Measurements from ENCODE around the gene ACOT7. TPM values are rescaled to one million over a fixed set of nuclear protein-coding genes. Genes with fewer than 3 reads are reported as not detected.

Gene ACOT7
- total and polyA plus RNA-seq, 2 of the 13 experiments (the other 11 are each of a cell fraction or from before 2014, with no cell fraction given): 33.0 to 55.8 TPM

GRCh38 chr1:6350416-6351088 is 43.0 kb downstream of the ACOT7 start:
- ChIA-PET POLR2A (interaction anchor here (1.3 kb wide), 1 partner anchor 42 kb away, joined by 3 read pairs; no protein-coding TSS in a partner anchor), CTCF (ENCODE audit: low intra/inter-chr PET ratio, low total read pairs) (no interaction called here)
- Histone ChIP-seq H2AFZ (ENCODE audit: low read length) (no peak overlapping the region), H4K20me1 (ENCODE audit: insufficient read depth, low read length) (no peaks in the 10 kb centered on the region), H3K79me2 (ENCODE audit: insufficient read depth, low read length) (peaks cover 6% of the 10 kb centered on the region), H3K9me3 (ENCODE audit: low read length) (no peaks in the 10 kb centered on the region), H3K4me3 (replicated peaks in 1 of 3; ENCODE audit: insufficient read depth in 1 of 3, low read depth in 2 of 3, low read length in 3 of 3) (no peak overlapping the region), H3K27ac (ENCODE audit: extremely low read length, insufficient read depth, low read length) (no peak overlapping the region), H3K9ac (ENCODE audit: insufficient read depth, low read depth, low read length) (no peak overlapping the region), H3K4me1 (ENCODE audit: insufficient read depth, low read length) (peaks cover 42% of the 10 kb centered on the region), H3K36me3 (replicated peaks in 1 of 2; ENCODE audit: control insufficient read depth in 1 of 2, insufficient read depth in 2 of 2, low read length in 2 of 2) (peaks cover 3% of the 10 kb centered on the region in 2 experiments; a peak in 4 of 5 replicates), H3K27me3 (ENCODE audit: control insufficient read depth in 1 of 2, insufficient read depth in 2 of 2, low read length in 2 of 2) (no peaks in the 10 kb centered on the region), H3K4me2 (ENCODE audit: low read depth, low read length) (no peak overlapping the region)
- intact Hi-C loops (cut with micrococcal nuclease; ENCODE audit: unreplicated experiment) (no loop called here), in situ Hi-C loops (cut with HindIII; ENCODE audit: extremely low pct_ligation_motif_present, low pct_unique_long_range_greater_than_20kb) (loop anchor here (5.0 kb wide), 1 partner anchor 52 kb away; no protein-coding TSS in a partner anchor)
- no peak for FAIRE-seq
- no peak for DNase-seq (ENCODE audit: low spot score)
- 0 out of 2 replicates have a peak, but pooled peaks have one; percentile 47 for TF ChIP-seq HNRNPL (IDR thresholded peaks at IDR 0.05; ENCODE audit: low read depth, low read length)
- peak; percentile 48; the same call in 1 of the 2 replicates for TF ChIP-seq ZMYM3 (CRISPR knock-in tag; IDR thresholded peaks at IDR 0.05)
- TF ChIP-seq ZNF75D (CRISPR knock-in tag; IDR thresholded peaks at IDR 0.05; ENCODE audit: borderline replicate concordance): no peak
- TF ChIP-seq ZNF629 (CRISPR knock-in tag; conservative IDR thresholded peaks at IDR 0.05): peak; percentile 89
- no peak for TF ChIP-seq ZMYM4 (CRISPR knock-in tag; IDR thresholded peaks at IDR 0.05)
- WGBS (ENCODE audit: low lambda C conversion rate): 99% methylated on average over 8 of the region's 15 CpGs
- ATAC-seq: no peak
- BruUV-seq (replicated peaks): no TSS peak

- DNase-seq (ENCODE audit: low spot score): no peak
- Histone ChIP-seq H3K9me3 (ENCODE audit: low read length) (no peaks in the 10 kb centered on the region), H2AFZ (ENCODE audit: low read length) (no peak overlapping the region), H3K27ac (ENCODE audit: extremely low read length, insufficient read depth, low read length) (no peak overlapping the region), H3K4me2 (ENCODE audit: low read depth, low read length) (no peak overlapping the region), H3K4me3 (replicated peaks in 1 of 3; ENCODE audit: insufficient read depth in 1 of 3, low read depth in 2 of 3, low read length in 3 of 3) (no peak overlapping the region), H3K79me2 (ENCODE audit: insufficient read depth, low read length) (peaks cover 6% of the 10 kb centered on the region), H3K9ac (ENCODE audit: insufficient read depth, low read depth, low read length) (no peak overlapping the region), H3K36me3 (replicated peaks in 1 of 2; ENCODE audit: control insufficient read depth in 1 of 2, insufficient read depth in 2 of 2, low read length in 2 of 2) (peaks cover 3 to 5% of the 10 kb centered on the region in 2 experiments; a peak in 4 of 5 replicates), H4K20me1 (ENCODE audit: insufficient read depth, low read length) (no peaks in the 10 kb centered on the region), H3K27me3 (ENCODE audit: control insufficient read depth in 1 of 2, insufficient read depth in 2 of 2, low read length in 2 of 2) (no peaks in the 10 kb centered on the region), H3K4me1 (ENCODE audit: insufficient read depth, low read length) (peaks cover 31% of the 10 kb centered on the region)
- in situ Hi-C loops (cut with HindIII; ENCODE audit: extremely low pct_ligation_motif_present, low pct_unique_long_range_greater_than_20kb): no loop called here
- intact Hi-C loops (cut with micrococcal nuclease; ENCODE audit: unreplicated experiment): no loop called here
- ChIA-PET CTCF (ENCODE audit: low intra/inter-chr PET ratio, low total read pairs) (interaction anchor here (1.0 to 1.5 kb wide), 2 partner anchors 8 to 10 kb away, joined by 3 to 4 read pairs; no protein-coding TSS in a partner anchor), POLR2A (interaction anchor here (1.3 kb wide), 1 partner anchor 43 kb away, joined by 3 read pairs; no protein-coding TSS in a partner anchor)
- no peak for FAIRE-seq
- ATAC-seq: no peak
- BruUV-seq (replicated peaks): no TSS peak
- 99% methylated on average over 12 of the region's 18 CpGs for WGBS (ENCODE audit: low lambda C conversion rate)
- TF ChIP-seq ZKSCAN8 (CRISPR knock-in tag; IDR thresholded peaks at IDR 0.05; ENCODE audit: borderline replicate concordance) (no peak), ZGPAT (CRISPR knock-in tag; IDR thresholded peaks at IDR 0.05) (no peak), TCF12 (IDR thresholded peaks at IDR 0.05) (no peak), TCF12 (CRISPR knock-in tag; IDR thresholded peaks at IDR 0.05) (no peak), MYNN (CRISPR knock-in tag; IDR thresholded peaks at IDR 0.05; ENCODE audit: low read depth) (no peak), SOX5 (CRISPR knock-in tag; IDR thresholded peaks at IDR 0.05; ENCODE audit: borderline replicate concordance) (no peak), SMARCE1 (IDR thresholded peaks at IDR 0.05; ENCODE audit: borderline replicate concordance) (no peak), CENPX (CRISPR knock-in tag; IDR thresholded peaks at IDR 0.05) (no peak), MXD4 (CRISPR knock-in tag; IDR thresholded peaks at IDR 0.05) (no peak), ARNT2 (CRISPR knock-in tag; IDR thresholded peaks at IDR 0.05; ENCODE audit: low read depth) (no peak), ZNF792 (CRISPR knock-in tag; IDR thresholded peaks at IDR 0.05) (no peak), KDM5B (CRISPR knock-in tag; IDR thresholded peaks at IDR 0.05; ENCODE audit: borderline replicate concordance) (no peak), NONO (IDR thresholded peaks at IDR 0.05) (no peak), NONO (CRISPR knock-in tag; conservative IDR thresholded peaks at IDR 0.05) (no peak)
These were observed 44.2 kb downstream of the ACOT7 start for GRCh38 chr1:6349254-6349943.

Data from HepG2 (cell line).